MM.1S (cell line): Measurements from ENCODE around the gene IL15RA.
"Not testable (repeated sequence)": the region's sequence is repeated elsewhere in the genome, so short reads cannot be mapped to it uniquely, and the experiment has no call there.

Experiments used
- DNase-seq: peaks from one replicate; pipeline ENCODE4 v3.0.0-alpha.2; 2015
- H2AFZ ChIP-seq: fragments of 300-600 bp; sonication (generic); 2 replicates; pipeline ENCODE4 v1.6.0; 2016; ENCODE audit warnings: antibody characterized with exemption, low read length
- H3F3A ChIP-seq: fragments of 300-600 bp; sonication (generic); 2 replicates; pipeline ENCODE4 v1.6.1; 2016; ENCODE audit warnings: mild to moderate bottlenecking, antibody characterized with exemption, low read length, moderate library complexity, mixed read lengths; ENCODE audit not compliant: insufficient read depth
- H3K27ac ChIP-seq: fragments of 300-600 bp; sonication (generic); 2 replicates; pipeline ENCODE4 v1.5.1; 2016; ENCODE audit warnings: mild to moderate bottlenecking, low read length
- H3K27me3 ChIP-seq: fragments of 300-600 bp; sonication (generic); replicated peaks from 2 replicates; pipeline ENCODE4 v1.6.0; 2016; ENCODE audit warnings: low read length; ENCODE audit not compliant: insufficient read depth
- H3K36me3 ChIP-seq: fragments of 300-600 bp; sonication (generic); replicated peaks from 2 replicates; pipeline ENCODE4 v1.6.1; 2016; ENCODE audit warnings: mild to moderate bottlenecking, low read length, mixed read lengths; ENCODE audit not compliant: insufficient read depth
- H3K4me1 ChIP-seq: fragments of 300-600 bp; sonication (generic); 2 replicates; pipeline ENCODE4 v1.6.1; 2016; ENCODE audit warnings: low read length, mixed read lengths
- H3K4me2 ChIP-seq: fragments of 300-600 bp; sonication (generic); 2 replicates; pipeline ENCODE4 v1.6.0; 2016; ENCODE audit warnings: low read depth, low read length
- H3K4me3 ChIP-seq: fragments of 300-600 bp; sonication (generic); 2 replicates; pipeline ENCODE4 v1.5.1; 2016; ENCODE audit warnings: low read length, mixed read lengths
- H3K79me2 ChIP-seq: fragments of 300-600 bp; sonication (generic); 2 replicates; pipeline ENCODE4 v1.6.1; 2016; ENCODE audit warnings: mixed run types, low read length, mixed read lengths
- H3K9ac ChIP-seq: fragments of 300-600 bp; sonication (generic); 2 replicates; pipeline ENCODE4 v1.6.1; 2016; ENCODE audit warnings: low read length, mixed read lengths
- H3K9me2 ChIP-seq: fragments of 300-600 bp; sonication (generic); replicated peaks from 2 replicates; pipeline ENCODE4 v1.6.1; 2016; ENCODE audit warnings: mild to moderate bottlenecking, low read length, mixed read lengths; ENCODE audit not compliant: insufficient read depth
- H3K9me3 ChIP-seq: fragments of 300-600 bp; sonication (generic); replicated peaks from 2 replicates; pipeline ENCODE4 v1.6.1; 2016; ENCODE audit warnings: mild to moderate bottlenecking, low read length, mixed read lengths; ENCODE audit not compliant: insufficient read depth
- H4K20me1 ChIP-seq: fragments of 300-600 bp; sonication (generic); 2 replicates; pipeline ENCODE4 v1.6.1; 2016; ENCODE audit warnings: mild to moderate bottlenecking, low read length, moderate library complexity, mixed read lengths; ENCODE audit not compliant: insufficient read depth
- EZH2 ChIP-seq: fragments of 300-600 bp; sonication (generic); optimal IDR thresholded peaks from 2 replicates; pipeline ENCODE3; 2017; ENCODE audit warnings: low read depth, mild to moderate bottlenecking, antibody characterized with exemption, low read length, mixed read lengths
- EZH2phosphoT487 ChIP-seq: fragments of 300-600 bp; sonication (generic); IDR thresholded peaks from 2 replicates; pipeline ENCODE4 v1.6.1; 2018; ENCODE audit warnings: antibody characterized with exemption, low read length
- TF ChIP-seq, protein P1 (sequence below): fragments of 300-600 bp; sonication (generic); IDR thresholded peaks from 2 replicates; pipeline ENCODE4 v1.5.1; 2016; ENCODE audit warnings: antibody characterized with exemption, low read length, mixed read lengths

The IL15RA gene

DNA sequence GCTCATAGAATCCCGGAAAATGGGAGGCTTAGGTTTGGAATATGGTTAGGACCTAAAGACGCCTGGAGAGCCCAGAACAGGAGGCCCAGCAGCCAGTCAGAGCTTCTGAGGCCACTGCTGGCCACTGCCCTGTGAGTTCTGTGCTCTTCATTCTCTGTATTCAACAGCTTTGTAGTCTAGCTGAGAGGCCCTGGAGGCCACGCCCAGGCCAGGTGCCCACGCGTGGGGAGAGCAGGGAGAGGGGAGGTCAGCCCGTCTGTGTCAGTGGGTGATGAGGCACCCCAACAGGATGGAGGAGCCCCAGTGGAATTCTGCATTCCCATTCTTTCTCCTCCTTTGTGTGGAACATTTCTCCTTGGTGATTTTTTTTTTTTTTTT lies 29.1 kb downstream of the IL15RA start:
- no peaks in the 10 kb centered on the region for H3K4me1 ChIP-seq
- DNase-seq = no peak
- H3K27me3 ChIP-seq = no peaks in the 10 kb centered on the region
- H4K20me1 ChIP-seq = no peaks in the 10 kb centered on the region
- no peaks in the 10 kb centered on the region for H3K36me3 ChIP-seq
- TF ChIP-seq EZH2phosphoT487 (no peak), EZH2 (no peak)
- TF ChIP-seq, protein P1, sequence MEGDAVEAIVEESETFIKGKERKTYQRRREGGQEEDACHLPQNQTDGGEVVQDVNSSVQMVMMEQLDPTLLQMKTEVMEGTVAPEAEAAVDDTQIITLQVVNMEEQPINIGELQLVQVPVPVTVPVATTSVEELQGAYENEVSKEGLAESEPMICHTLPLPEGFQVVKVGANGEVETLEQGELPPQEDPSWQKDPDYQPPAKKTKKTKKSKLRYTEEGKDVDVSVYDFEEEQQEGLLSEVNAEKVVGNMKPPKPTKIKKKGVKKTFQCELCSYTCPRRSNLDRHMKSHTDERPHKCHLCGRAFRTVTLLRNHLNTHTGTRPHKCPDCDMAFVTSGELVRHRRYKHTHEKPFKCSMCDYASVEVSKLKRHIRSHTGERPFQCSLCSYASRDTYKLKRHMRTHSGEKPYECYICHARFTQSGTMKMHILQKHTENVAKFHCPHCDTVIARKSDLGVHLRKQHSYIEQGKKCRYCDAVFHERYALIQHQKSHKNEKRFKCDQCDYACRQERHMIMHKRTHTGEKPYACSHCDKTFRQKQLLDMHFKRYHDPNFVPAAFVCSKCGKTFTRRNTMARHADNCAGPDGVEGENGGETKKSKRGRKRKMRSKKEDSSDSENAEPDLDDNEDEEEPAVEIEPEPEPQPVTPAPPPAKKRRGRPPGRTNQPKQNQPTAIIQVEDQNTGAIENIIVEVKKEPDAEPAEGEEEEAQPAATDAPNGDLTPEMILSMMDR = no peak
- no peaks in the 10 kb centered on the region for H3K9me2 ChIP-seq
- no peak overlapping the region for H2AFZ ChIP-seq
- H3K9ac ChIP-seq = no peak overlapping the region
- H3F3A ChIP-seq = no peaks in the 10 kb centered on the region
- H3K4me3 ChIP-seq = no peak overlapping the region
- no peak overlapping the region for H3K27ac ChIP-seq
- H3K4me2 ChIP-seq = no peak overlapping the region
- H3K9me3 ChIP-seq = no peaks in the 10 kb centered on the region
- H3K79me2 ChIP-seq = no peaks in the 10 kb centered on the region

DNA sequence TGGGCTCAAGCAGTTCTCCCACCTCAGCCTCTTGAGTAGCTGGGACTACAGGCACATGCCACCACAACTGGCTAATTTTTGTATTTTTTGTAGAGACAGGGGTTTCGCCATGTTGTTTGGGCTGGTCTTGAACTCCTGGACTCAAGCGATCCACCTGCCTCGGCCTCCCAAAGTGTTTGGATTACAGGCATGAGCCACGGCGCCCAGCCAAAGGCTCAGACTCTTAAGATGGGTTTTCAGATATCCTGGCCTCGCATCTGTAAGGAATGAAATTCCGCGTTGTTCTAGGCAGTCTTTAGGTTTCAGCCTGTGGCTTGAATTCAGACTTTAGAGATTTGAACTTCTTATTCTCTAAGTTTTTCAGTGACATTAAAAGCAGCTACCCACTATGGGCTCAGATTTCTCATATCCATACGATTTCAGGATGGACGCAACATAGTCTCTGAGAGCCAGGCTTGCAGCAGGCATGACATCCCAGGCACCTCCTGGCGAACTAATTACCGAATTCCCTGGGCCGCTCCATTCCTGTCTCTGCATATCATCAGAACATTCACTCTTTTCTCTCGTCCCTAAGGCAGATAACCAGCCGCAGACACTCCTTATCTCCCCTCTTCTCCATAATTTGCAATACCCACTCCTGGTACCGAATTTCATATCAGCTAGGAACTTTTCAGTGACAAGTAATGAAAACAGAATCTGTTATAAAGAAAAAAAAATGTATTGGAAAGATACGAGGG lies 29.7 kb downstream of the IL15RA start:
- Histone ChIP-seq H3K27ac (no peak overlapping the region), H3K4me3 (no peak overlapping the region), H3K79me2 (no peaks in the 10 kb centered on the region)

DNA sequence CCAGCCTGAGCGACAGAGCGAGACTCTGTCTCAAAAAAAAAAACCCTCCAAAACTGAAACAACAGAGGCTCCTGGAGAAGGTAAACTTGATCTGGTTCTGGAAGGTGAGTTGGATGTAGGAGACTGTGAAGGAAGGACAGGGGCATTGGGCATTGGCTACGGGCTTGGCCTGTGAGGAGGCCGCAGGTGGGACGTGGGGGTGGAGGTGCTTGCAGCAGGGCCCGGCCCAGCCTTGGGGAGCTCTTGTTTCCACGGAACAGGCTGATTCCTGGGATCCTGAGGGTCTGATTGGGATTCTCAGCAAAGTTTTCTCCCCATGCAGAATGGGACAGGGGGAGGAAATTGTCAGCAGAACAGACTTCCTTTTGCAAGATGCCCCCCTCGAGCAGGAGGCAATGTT lies 30.6 kb downstream of the IL15RA start:
- no peak for DNase-seq
- Histone ChIP-seq H3K79me2 (no peaks in the 10 kb centered on the region), H3K4me2 (no peak overlapping the region), H3K27ac (no peak overlapping the region), H3K36me3 (no peaks in the 10 kb centered on the region), H3K9me2 (no peaks in the 10 kb centered on the region), H2AFZ (no peak overlapping the region), H3F3A (no peaks in the 10 kb centered on the region), H3K9ac (no peak overlapping the region), H3K4me3 (no peak overlapping the region), H3K4me1 (no peaks in the 10 kb centered on the region), H3K27me3 (no peaks in the 10 kb centered on the region), H3K9me3 (no peaks in the 10 kb centered on the region), H4K20me1 (no peaks in the 10 kb centered on the region)
- TF ChIP-seq, protein P1 = no peak
- TF ChIP-seq EZH2phosphoT487 (no peak), EZH2 (no peak)

More for the DNA sequence above, 29.7 kb downstream of the IL15RA start:
- Histone ChIP-seq H3K36me3 (no peaks in the 10 kb centered on the region), H3K4me1 (no peaks in the 10 kb centered on the region), H3K4me2 (no peak overlapping the region), H3K9me2 (no peaks in the 10 kb centered on the region), H3F3A (no peaks in the 10 kb centered on the region), H4K20me1 (no peaks in the 10 kb centered on the region), H3K27me3 (no peaks in the 10 kb centered on the region), H3K9ac (no peak overlapping the region), H2AFZ (no peak overlapping the region), H3K9me3 (no peaks in the 10 kb centered on the region)
- DNase-seq = no peak
- TF ChIP-seq, protein P1 = no peak
- no peak for TF ChIP-seq EZH2
- TF ChIP-seq EZH2phosphoT487 = no peak

DNA sequence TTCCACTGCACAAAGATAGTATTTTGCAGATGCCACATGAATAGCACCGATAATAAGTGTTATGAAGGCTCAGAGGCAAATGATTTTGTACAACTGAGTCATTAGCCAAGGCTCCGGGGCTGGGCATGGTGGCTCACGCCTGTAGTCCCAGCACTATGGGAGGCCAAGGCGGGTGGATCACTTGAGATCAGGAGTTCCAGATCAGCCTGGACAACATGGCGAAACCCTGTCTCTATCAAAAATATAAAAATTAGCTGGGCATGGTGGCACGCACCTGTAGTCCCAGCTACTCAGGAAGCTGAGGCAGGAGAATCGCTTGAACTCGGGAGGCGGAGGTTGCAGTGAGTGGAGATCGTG lies 30.9 kb downstream of the IL15RA start:
- not testable (repeated sequence) for H3F3A ChIP-seq, H2AFZ ChIP-seq, H4K20me1 ChIP-seq, H3K9me3 ChIP-seq, H3K27ac ChIP-seq, H3K4me3 ChIP-seq, H3K79me2 ChIP-seq, H3K4me2 ChIP-seq, DNase-seq, H3K4me1 ChIP-seq, H3K9me2 ChIP-seq, H3K36me3 ChIP-seq, H3K9ac ChIP-seq, H3K27me3 ChIP-seq
